Adrenal gland (tissue), 12 donors: ENCODE results near the gene ELL. TPM values are rescaled to one million over a fixed set of nuclear protein-coding genes. Genes with fewer than 3 reads are reported as not detected.

Experiments used
- DNase-seq, 7 donors: peaks; one replicate each; pipeline ENCODE4 v3.0.0-alpha.2; 2019 to 2020
- H3K27ac ChIP-seq, 5 donors: fragments of 200-600 bp; sonication (generic) in 4 of 5; 1 replicate in 3 of 5; 2 replicates in 2 of 5; pipeline versions ENCODE4 v1.5.1 to v1.8.0; 2016 to 2020; ENCODE audit warnings: mild to moderate bottlenecking in 1 of 5
- H3K27me3 ChIP-seq: fragments of 200-600 bp; 2 replicates; pipeline ENCODE4 v1.8.0; 2021
- H3K36me3 ChIP-seq, 2 donors: fragments of 200-600 bp; replicated peaks in 1 of 2; 1 replicate in 1 of 2; 2 replicates in 1 of 2; pipeline versions ENCODE4 v1.5.1 to v1.8.0; 2018 to 2022
- H3K4me1 ChIP-seq, 2 donors: fragments of 200-600 bp; replicated peaks in 1 of 2; 1 replicate in 1 of 2; 2 replicates in 1 of 2; pipeline versions ENCODE4 v1.5.1 to v1.8.0; 2018 to 2021
- H3K4me3 ChIP-seq, 4 donors: fragments of 200-600 bp; sonication (generic) in 3 of 4; one replicate each; pipeline ENCODE4 v1.5.1; 2016 to 2018
- H3K9me3 ChIP-seq, 3 donors: fragments of 200-600 bp; sonication (generic) in 1 of 3; replicated peaks in 1 of 3; 1 replicate in 2 of 3; 2 replicates in 1 of 3; pipeline versions ENCODE4 v1.5.1 to v1.8.0; 2016 to 2021
- POLR2A ChIP-seq, 2 donors: fragments of 450-650 bp; IDR thresholded peaks; one replicate each; pipeline ENCODE4 v1.6.1; 2017; ENCODE audit warnings: antibody characterized with exemption in 2 of 2, mild to moderate bottlenecking in 2 of 2, moderate library complexity in 1 of 2
- WGBS, 4 donors: extraction: QIAGEN DNeasy Blood & Tissue Kit in 2 of 4; methylation state at CpG; one replicate each; pipeline versions ENCODE4 v1.1.5 to v1.1.7; 2013 to 2017; 5-methylcytosine and 5-hydroxymethylcytosine counted together
- intact Hi-C, 2 donors: fragments of 100-400 bp; cut with DNase I; formaldehyde crosslinking; loops; one replicate each; pipeline versions ENCODE4 v1.14.1 to v1.15.0; 2022 to 2023
- polyA plus RNA-seq, 3 donors: library from polyadenylated mRNA; stranded (reverse); fragments of 200-250 nt in 2 of 3; fragments of 350-450 nt in 1 of 3; fragmentation: Illumina TruSeq in 1 of 3; extraction: RNeasy Lipid Tissue Mini Kit (QIAGEN cat#74804) in 1 of 3; gene quantifications; one replicate each; pipeline ENCODE4 v1.2.3, GENCODE V29; 2013 to 2014
- total RNA-seq, 9 donors: library from RNA; depleted of rRNA in 4 of 9; stranded (reverse); fragments of >200 nt in 4 of 9; fragments of 120-200 nt in 1 of 9; fragmentation: NEBNext Ultra II Directional in 1 of 9; extraction: Animal tissue kit (Norgen Biotek cat#: 25700) in 1 of 9; gene quantifications; one replicate each; pipeline versions ENCODE4 v1.1.0 to v1.2.4, GENCODE V29; 2013 to 2023
- TF ChIP-seq, protein P1 (sequence below), 6 experiments: fragments of 450-650 bp in 4 of 6; fragments of 200-600 bp in 2 of 6; sonication (generic) in 1 of 6; IDR thresholded peaks; 1 replicate in 5 of 6; 2 replicates in 1 of 6; pipeline versions ENCODE4 v1.5.1 to v1.8.0; 2016 to 2021; ENCODE audit warnings: antibody characterized with exemption in 6 of 6, mild to moderate bottlenecking in 2 of 6, moderate library complexity in 1 of 6
- donor health status: healthy with polysubstance abuse.
- donor health status: Bipolar disorder and iron deficiency.
- donor health status: DM: yes; HTN: yes; CAD: no.
- donor health status: DM: no; HTN: no; CAD: no.
- donor health status: DM: no; HTN: no; CAD: no.
- donor health status: DM: yes; HTN: yes; CAD: no.

The ELL gene
- total and polyA plus RNA-seq, 12 donors, result 1.8 to 28.3 (median 13.8) TPM

DNA sequence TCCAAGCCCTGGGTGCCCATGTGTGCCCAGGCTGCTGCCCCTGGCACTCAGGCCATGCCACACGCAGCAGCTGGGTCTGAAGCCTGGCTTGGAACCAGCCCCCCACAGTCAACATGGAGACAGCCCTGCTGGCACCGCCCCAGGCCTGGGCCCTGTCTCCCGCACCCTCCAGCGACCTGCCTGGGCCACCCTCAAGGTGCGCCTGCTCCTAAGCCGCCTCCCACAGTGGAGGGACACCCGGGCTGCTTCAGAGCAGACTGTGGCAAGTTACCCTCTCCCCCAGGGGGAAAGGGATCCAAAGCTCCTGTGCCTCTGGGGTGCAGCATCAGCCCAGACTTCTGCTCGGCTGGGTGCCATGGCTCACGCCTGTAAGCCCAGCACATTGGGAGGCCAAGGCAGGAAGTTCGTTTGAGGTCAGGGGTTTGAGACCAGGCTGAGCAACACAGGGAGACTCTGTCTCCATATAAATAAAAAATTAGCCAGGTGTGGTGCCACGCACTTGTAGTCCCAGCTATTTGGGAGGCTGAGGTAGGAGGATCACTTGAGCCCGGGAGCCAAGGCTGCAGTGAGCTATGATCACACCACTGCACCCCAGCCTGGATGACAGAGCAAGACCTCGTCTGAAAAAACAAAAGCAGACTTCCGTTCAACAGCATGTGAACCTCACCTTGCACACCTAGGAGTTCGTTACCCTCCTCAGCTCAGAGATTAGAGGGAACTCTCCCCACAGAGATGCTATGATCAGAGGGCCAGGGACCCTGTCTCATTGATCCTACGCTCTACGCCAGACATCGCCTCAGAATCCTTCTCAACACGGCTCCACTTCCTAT lies 15.6 kb downstream of the ELL start:
- intact Hi-C loops, result no loop called here
- H3K27ac ChIP-seq, result peak overlapping the region in 3 of 5 donors; percentile 22 to 88 (median 66)
- 77 to 82% (median 82%) methylated on average over 13 to 19 of the region's 19 CpGs for WGBS, 4 donors
- peaks cover 30 to 75% of the 10 kb centered on the region in 2 donors for H3K4me1 ChIP-seq
- DNase-seq, result no peak
- H3K4me3 ChIP-seq, result no peak overlapping the region
- H3K36me3 ChIP-seq, result no peaks in the 10 kb centered on the region
- TF ChIP-seq POLR2A (IDR thresholded peaks at IDR 0.05), result no peak
- TF ChIP-seq, protein P1, sequence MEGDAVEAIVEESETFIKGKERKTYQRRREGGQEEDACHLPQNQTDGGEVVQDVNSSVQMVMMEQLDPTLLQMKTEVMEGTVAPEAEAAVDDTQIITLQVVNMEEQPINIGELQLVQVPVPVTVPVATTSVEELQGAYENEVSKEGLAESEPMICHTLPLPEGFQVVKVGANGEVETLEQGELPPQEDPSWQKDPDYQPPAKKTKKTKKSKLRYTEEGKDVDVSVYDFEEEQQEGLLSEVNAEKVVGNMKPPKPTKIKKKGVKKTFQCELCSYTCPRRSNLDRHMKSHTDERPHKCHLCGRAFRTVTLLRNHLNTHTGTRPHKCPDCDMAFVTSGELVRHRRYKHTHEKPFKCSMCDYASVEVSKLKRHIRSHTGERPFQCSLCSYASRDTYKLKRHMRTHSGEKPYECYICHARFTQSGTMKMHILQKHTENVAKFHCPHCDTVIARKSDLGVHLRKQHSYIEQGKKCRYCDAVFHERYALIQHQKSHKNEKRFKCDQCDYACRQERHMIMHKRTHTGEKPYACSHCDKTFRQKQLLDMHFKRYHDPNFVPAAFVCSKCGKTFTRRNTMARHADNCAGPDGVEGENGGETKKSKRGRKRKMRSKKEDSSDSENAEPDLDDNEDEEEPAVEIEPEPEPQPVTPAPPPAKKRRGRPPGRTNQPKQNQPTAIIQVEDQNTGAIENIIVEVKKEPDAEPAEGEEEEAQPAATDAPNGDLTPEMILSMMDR (IDR thresholded peaks at IDR 0.05), result no peak
- H3K27me3 ChIP-seq, result no peaks in the 10 kb centered on the region
- no peaks in the 10 kb centered on the region for H3K9me3 ChIP-seq

DNA sequence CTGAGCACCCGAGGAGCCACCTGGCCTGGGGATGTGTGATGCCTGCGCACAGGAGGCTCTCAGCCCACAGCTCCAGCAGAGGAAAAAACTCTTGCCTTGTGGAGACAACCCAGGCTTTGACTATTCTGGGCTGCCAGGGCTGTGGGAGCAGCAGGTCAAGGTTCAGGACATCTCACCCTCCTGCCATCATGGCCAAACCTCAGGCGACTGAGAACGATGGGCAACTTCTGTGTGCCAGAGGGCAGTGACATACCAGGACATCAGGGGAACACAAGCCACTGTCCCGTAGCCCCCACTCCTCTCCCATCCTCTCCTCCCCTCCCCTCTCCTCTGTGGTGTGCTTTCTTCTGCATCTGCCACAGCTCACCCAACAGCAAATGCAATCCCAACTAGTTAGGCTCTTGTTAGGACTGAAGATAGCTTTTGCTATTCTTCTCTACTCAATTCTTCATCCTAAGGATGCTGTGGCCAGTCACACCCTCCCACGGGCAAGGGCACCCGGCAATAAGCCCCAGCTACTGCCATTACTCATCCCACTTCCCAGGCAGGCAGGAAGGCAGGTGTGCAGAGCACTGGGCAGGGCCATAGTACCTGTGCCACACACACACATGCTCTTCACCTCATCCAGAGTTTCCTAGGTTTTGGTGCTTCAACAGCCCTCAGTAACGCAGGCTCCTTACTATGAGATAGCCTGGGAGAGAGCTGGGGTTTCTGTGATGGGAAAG lies 16.8 kb downstream of the ELL start:
- Histone ChIP-seq H3K27ac (peak overlapping the region in 2 of 5 donors; percentile 76 to 88), H3K4me3 (no peak overlapping the region), H3K4me1 (peaks cover 30 to 87% of the 10 kb centered on the region in 2 donors), H3K36me3 (no peaks in the 10 kb centered on the region), H3K9me3 (no peaks in the 10 kb centered on the region), H3K27me3 (no peaks in the 10 kb centered on the region)
- no peak for TF ChIP-seq POLR2A (IDR thresholded peaks at IDR 0.05)
- TF ChIP-seq, protein P1 (IDR thresholded peaks at IDR 0.05), result no peak
- WGBS, 4 donors, result 51 to 68% (median 66%) methylated on average over 6 to 8 of the region's 8 CpGs
- DNase-seq, result no peak
- intact Hi-C loops, result no loop called here

DNA sequence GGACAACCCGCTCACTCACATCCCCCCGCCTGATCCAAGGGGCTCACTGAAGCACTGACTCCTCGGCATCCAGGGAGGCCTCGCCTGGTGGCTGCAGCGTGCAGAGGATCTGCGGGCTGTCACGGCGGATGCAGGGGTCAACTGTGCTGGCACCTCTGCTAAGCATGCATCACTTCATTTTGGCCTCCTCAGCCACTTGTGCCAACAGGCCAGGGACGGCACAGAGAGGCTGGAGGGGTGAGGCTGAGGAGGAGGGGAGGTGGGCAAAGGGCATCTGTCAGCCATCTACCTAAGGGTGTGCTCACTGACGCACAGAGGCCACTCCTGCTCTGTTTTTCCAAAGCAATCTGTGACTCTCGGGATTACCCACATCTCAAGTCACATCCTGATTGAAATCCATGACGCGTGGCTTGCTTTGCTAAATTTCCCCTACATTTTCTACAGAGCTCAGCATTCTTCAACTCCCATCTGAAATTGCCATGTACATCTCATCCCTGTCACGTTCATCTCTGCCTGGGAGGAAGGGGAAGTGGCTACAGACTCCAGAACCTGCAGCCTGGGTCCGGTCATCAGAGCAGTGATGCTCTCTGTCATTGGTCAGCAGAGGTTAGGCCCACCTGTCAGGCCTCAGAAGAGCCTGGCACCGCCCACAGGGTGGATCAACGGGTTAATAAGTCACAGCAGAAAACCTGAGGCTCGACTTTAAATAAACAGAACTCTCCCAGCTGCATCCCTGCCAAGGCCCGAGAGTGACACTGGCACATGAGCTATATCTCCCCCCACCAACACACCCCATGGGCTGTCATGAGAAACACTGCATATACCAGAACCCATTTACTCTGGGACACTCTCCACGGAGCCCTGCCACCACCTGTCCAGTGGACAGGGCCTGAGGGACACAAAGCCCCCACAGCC lies 17.6 kb downstream of the ELL start:
- Histone ChIP-seq H3K27me3 (no peaks in the 10 kb centered on the region), H3K4me1 (peaks cover 30 to 94% of the 10 kb centered on the region in 2 donors), H3K36me3 (no peaks in the 10 kb centered on the region), H3K9me3 (no peaks in the 10 kb centered on the region), H3K27ac (peak overlapping the region in 2 of 5 donors; percentile 76 to 88), H3K4me3 (no peak overlapping the region)
- intact Hi-C loops, result no loop called here
- DNase-seq, result peak in 1 of 7 donors; percentile 40
- 75 to 82% (median 78%) methylated on average over 10 to 20 of the region's 20 CpGs for WGBS, 4 donors
- TF ChIP-seq, protein P1 (IDR thresholded peaks at IDR 0.05), result no peak
- no peak for TF ChIP-seq POLR2A (IDR thresholded peaks at IDR 0.05)
